ENCODE data around the gene MAP1LC3A. TPM values are rescaled to one million over a fixed set of nuclear protein-coding genes. Genes with fewer than 3 reads are reported as not detected.
A peak's percentile ranks its signal among the peaks of the same experiment; 100 is the strongest.

Gene MAP1LC3A
- total RNA-seq, 2 experiments from 2014 or later, result 0.92 to 1.0 TPM

- no peak overlapping the region for H3K27ac Mint-ChIP-seq
- H3K27me3 Mint-ChIP-seq, result peaks cover 4% of the 10 kb centered on the region
- ChIA-PET CTCF (interaction anchor here (1.0 to 1.9 kb wide), 3 partner anchors 9 to 236 kb away, joined by 3 to 4 read pairs (median 4); no protein-coding TSS in a partner anchor), POLR2A (interaction anchor here (0.7 to 3.1 kb wide), 2 partner anchors 9 to 33 kb away, joined by 3 to 8 read pairs; partner anchors contain the start of gene MAP1LC3A)
- no peak for TF ChIP-seq CTCF (IDR thresholded peaks at IDR 0.05)
- H3K4me3 Mint-ChIP-seq, result no peak overlapping the region
- H3K9me3 Mint-ChIP-seq, result no peaks in the 10 kb centered on the region
- H3K36me3 Mint-ChIP-seq (ENCODE audit: low read depth), result no peaks in the 10 kb centered on the region
- DNase-seq, result no peak
- ATAC-seq, result peak; percentile 30
- H3K4me1 Mint-ChIP-seq (ENCODE audit: low read depth), result peaks cover 3% of the 10 kb centered on the region
- intact Hi-C loops (cut with micrococcal nuclease), result no loop called here
Measured at GRCh38 chr20:34549291-34549928, 9.1 kb upstream of the MAP1LC3A start.

DNA sequence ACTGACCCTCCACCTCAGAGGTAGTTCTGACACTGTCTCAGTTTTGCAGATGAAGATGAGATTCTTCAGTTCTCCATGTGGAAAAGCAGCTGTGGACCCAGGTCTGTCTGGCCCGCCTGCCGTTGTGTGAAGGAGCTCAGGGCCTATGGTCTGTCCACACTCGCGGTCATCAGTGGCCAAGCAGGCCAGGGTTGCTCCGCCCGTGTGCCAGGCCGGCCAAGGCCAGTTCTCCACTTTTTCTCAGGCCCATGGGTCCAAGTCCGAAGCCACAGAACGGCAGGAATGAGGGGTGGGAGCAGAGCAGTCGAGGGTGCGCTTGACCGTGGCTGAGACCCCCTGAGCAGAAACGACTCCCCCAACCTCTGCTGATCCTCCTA, 8.6 kb upstream of the MAP1LC3A start:
- Mint-ChIP-seq H3K36me3 (ENCODE audit: low read depth) (no peaks in the 10 kb centered on the region), H3K27me3 (peaks cover 2% of the 10 kb centered on the region), H3K9me3 (no peaks in the 10 kb centered on the region), H3K4me3 (no peak overlapping the region), H3K27ac (no peak overlapping the region), H3K4me1 (ENCODE audit: low read depth) (no peaks in the 10 kb centered on the region)
- DNase-seq (no peak), ATAC-seq (no peak)
- intact Hi-C loops (cut with micrococcal nuclease), result no loop called here
- CTCF ChIA-PET, result interaction anchor here (1.0 to 1.9 kb wide), 3 partner anchors 9 to 237 kb away, joined by 3 to 4 read pairs (median 4); no protein-coding TSS in a partner anchor
- POLR2A ChIA-PET, result interaction anchor here (3.1 kb wide), 1 partner anchor 8 kb away, joined by 8 read pairs; the partner anchor contains the start of gene MAP1LC3A
- no peak for TF ChIP-seq CTCF (IDR thresholded peaks at IDR 0.05)

DNA sequence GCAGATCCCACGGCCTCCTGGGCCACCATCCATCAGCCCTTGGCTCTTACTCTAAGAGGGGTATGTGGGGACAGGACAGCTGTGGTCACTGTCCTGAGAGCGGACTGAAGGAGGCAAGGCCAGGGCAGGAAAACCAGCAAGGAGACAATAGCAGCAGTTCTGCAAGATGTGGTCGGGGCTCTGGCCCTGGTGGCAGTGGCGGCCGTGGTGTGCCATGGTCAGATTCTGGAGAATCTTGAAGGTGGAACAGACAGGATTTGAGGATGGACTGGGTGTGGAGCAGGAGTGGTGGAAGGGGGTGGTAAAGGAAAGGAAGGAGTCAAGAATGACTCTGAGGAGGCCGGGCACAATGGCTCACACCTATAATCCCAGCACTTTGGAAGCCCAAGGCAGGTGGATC, 5.9 kb upstream of the MAP1LC3A start:
- TF ChIP-seq CTCF (IDR thresholded peaks at IDR 0.05), result no peak
- H3K27ac Mint-ChIP-seq, result no peak overlapping the region
- no peaks in the 10 kb centered on the region for H3K9me3 Mint-ChIP-seq
- ChIA-PET POLR2A (interaction anchor here (1.1 kb wide), 1 partner anchor 11 kb away, joined by 3 read pairs; no protein-coding TSS in a partner anchor), CTCF (interaction anchor here (1.1 kb wide), 1 partner anchor 155 kb away, joined by 3 read pairs; no protein-coding TSS in a partner anchor)
- no peaks in the 10 kb centered on the region for H3K27me3 Mint-ChIP-seq
- intact Hi-C loops (cut with micrococcal nuclease), result no loop called here
- no peak overlapping the region for H3K4me3 Mint-ChIP-seq
- no peak for ATAC-seq
- no peak for DNase-seq
- H3K36me3 Mint-ChIP-seq (ENCODE audit: low read depth), result no peaks in the 10 kb centered on the region
- peaks cover 4% of the 10 kb centered on the region for H3K4me1 Mint-ChIP-seq (ENCODE audit: low read depth)

DNA sequence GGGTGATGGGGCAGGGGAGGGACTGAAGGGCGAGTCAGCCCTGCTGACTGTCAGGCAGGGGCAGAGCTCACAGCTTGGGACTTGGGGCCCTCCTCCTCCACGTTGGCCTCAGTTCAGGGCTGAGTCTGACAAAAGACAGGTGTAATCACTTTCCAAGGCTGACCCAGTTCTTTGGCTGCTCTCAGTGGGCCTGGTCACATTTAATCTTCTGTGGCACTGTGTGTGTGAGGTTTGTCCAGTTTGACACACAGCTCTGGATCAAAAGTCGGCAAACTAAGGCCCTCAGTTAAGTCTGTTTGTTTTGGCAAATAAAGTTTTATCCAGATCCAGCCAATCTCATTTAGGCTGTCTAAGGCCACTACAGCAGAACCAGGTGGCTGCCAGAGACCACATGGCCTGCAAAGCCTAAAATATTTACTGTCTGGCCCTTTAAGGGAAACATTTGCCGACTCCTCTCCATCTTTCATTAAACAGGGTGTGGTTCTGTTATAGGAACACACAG, 5.1 kb upstream of the MAP1LC3A start:
- no peaks in the 10 kb centered on the region for H3K27me3 Mint-ChIP-seq
- peaks cover 9% of the 10 kb centered on the region for H3K4me1 Mint-ChIP-seq (ENCODE audit: low read depth)
- intact Hi-C loops (cut with micrococcal nuclease), result no loop called here
- CTCF ChIA-PET, result interaction anchor here (1.1 kb wide), 1 partner anchor 154 kb away, joined by 3 read pairs; no protein-coding TSS in a partner anchor
- H3K27ac Mint-ChIP-seq, result no peak overlapping the region
- ATAC-seq (no peak), DNase-seq (no peak)
- TF ChIP-seq CTCF (IDR thresholded peaks at IDR 0.05), result no peak
- no peak overlapping the region for H3K4me3 Mint-ChIP-seq
- H3K36me3 Mint-ChIP-seq (ENCODE audit: low read depth), result no peaks in the 10 kb centered on the region
- POLR2A ChIA-PET, result interaction anchor here (1.1 kb wide), 1 partner anchor 10 kb away, joined by 3 read pairs; no protein-coding TSS in a partner anchor
- no peaks in the 10 kb centered on the region for H3K9me3 Mint-ChIP-seq

DNA sequence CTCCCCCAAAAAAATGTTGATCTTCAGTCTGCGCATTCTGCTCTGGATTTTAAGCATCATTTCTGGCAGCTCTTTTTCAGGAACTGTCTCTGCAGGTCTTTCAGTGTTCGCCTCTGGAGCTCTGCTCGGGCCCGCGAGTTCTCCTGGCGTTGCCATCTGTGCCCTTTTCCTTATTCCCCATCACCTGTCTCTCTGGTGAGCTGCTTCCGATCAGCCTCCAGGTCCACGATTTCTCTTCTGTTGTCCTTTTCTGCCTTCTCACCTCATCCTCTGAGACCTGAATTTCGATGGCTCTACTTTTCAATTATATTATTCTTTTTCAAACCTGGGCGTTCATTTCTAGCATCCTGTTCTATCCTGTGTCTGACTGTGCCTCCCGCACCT, 590 bp upstream of the MAP1LC3A start:
- TF ChIP-seq CTCF (IDR thresholded peaks at IDR 0.05), result no peak
- POLR2A ChIA-PET, result interaction anchor here (0.7 to 2.0 kb wide), 3 partner anchors 9 to 148 kb away, joined by 3 to 9 read pairs (median 8); no protein-coding TSS in a partner anchor
- H3K27me3 Mint-ChIP-seq, result no peaks in the 10 kb centered on the region
- peak overlapping the region; percentile 90 for H3K27ac Mint-ChIP-seq
- ATAC-seq (no peak), DNase-seq (no peak)
- H3K36me3 Mint-ChIP-seq (ENCODE audit: low read depth), result no peaks in the 10 kb centered on the region
- intact Hi-C loops (cut with micrococcal nuclease), result no loop called here
- peak overlapping the region; percentile 79 for H3K4me3 Mint-ChIP-seq
- no peaks in the 10 kb centered on the region for H3K9me3 Mint-ChIP-seq
- CTCF ChIA-PET, result interaction anchor here (1.3 to 1.8 kb wide), 4 partner anchors 19 to 246 kb away, joined by 3 to 9 read pairs (median 5); no protein-coding TSS in a partner anchor
- peaks cover 11% of the 10 kb centered on the region for H3K4me1 Mint-ChIP-seq (ENCODE audit: low read depth)

All from activated CD8-positive, alpha-beta T cell treated with anti-CD3 and anti-CD28 coated beads for 36 hours (primary cell).